ENCODE results near the gene OSER1.

DNA sequence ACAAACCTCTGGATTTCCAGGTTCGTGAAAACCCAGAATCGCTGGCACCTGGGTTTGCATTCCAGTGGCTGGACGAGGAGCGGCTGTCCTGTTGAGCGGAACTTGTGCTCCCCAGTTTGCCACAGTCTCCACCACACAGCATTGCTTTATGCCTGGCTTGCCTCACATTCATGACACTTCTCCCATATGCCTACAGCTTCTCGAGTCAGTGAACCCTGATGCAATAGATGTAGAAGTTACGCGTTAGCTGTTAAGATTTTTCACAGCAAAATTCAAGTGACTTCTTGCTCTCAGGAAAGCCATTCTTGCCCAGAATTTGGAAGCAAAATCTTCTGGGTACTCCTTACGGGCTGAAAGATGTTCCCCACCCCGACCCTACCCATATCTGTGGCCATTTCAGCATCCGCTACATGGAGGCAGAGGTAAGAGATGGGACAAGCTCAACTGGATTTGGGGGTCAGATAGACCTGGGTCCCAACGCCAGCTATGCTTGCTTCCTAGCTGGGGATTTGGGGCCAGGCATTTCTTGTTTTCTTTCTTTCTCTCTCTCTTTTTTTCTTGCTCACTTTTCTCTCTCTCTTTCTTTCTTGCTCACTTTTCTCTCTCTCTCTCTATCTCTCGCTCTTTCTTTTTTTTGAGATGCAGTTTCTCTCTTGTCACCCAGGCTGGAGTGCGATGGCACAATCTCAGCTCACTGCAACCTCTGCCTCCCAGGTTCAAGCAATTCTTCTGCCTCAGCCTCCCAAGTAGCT is 24.2 kb upstream of the OSER1 start:
- TF ChIP-seq CTCF (IDR thresholded peaks at IDR 0.05): no peak
- no peak for TF ChIP-seq POLR2A (IDR thresholded peaks at IDR 0.05)

Measured in stomach (tissue), 4 donors.